HG03139 (cell line): ENCODE data around the gene BLCAP.
"Not testable (repeated sequence)": the region's sequence is repeated elsewhere in the genome, so short reads cannot be mapped to it uniquely, and the experiment has no call there.

Source experiments
- ATAC-seq: cut with Tn5 transposase; IDR thresholded peaks from one replicate; pipeline ENCODE4 v1.9.1; 2021; ENCODE audit not compliant: unreplicated experiment

BLCAP gene, protein sequence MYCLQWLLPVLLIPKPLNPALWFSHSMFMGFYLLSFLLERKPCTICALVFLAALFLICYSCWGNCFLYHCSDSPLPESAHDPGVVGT

DNA sequence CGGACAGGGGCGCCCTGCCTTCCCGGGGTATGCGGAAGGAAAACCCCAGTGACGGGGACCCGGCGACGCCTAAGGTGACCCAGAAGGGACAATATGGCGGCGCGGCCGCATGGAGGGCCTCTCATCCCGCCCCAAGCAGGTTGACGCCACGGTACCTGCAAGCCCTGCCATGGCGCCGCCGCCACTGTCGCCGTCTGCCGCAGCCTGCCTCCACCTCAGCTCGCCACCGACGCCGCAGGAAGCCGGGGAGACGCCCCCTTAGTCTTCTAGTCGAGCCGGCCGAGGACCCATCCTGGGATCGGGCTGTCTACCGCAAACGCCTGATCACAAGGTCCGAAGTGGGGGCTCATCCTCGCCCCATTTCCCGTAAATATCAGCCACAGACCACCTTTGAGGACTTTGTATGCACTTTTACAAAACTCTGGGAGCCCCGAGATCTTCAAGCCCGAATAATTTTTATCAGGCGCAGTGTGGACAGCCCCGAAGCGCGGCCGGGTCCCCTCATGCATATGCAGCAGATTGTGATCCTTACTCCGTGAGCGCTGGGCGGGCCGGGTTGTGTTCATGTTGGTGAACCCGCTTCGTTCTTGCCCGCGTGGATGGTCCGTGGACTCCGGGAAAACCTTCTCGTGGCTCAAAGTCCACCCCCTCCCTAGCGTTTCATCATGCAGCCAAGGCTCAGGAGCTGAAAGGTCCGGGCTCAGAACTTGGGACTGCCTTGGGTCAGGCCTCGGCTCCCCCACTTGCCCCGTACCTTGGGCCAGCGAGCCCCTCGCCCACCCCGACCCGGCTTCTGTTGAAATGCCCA, at the start of gene BLCAP:
Gene BLCAP (minus strand): TSS at position 239 of the 808 bp plus-strand sequence. CDS start 8,702 bp downstream, outside the sequence.
- peak; percentile 57 for ATAC-seq

DNA sequence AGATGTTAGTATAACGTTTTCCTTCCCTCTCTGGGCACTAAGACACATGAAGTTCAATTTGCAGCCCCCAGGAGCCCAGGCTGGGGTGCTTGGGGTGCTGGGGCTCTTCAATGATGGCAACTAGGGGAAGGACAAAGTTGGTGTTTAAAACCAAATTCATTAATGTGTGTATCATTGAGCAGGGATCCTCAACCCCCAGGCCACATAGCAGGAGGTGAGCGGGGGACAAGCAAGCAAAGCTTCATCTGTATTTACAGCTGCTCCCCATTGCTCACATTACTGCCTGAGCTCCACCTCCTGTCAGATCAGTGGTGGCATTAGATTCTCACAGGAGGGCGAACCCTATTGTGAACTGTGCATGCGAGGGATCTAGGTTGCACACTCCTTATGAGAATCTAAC, 49.8 kb upstream of the BLCAP start:
- not testable (repeated sequence) for ATAC-seq

DNA sequence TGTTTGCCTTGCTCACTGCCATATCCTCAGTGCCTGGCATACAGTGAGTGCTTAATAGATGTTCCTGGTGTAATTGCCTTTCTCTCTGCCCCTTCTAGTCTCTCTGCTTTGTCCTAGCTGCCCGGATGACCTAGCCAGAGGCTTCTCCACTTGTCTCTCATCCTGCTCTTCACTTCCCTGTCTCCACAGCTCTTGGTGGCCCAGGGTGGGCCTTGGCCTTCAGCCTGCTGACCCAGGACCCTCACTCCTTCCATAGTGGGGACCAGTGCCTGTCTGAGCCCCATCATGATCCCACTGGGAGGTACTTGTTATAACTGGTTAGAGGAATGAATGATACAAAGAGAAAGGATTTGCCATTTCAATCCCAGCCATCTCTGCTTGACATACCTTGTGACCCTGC, 49.2 kb upstream of the BLCAP start:
- ATAC-seq: no peak

DNA sequence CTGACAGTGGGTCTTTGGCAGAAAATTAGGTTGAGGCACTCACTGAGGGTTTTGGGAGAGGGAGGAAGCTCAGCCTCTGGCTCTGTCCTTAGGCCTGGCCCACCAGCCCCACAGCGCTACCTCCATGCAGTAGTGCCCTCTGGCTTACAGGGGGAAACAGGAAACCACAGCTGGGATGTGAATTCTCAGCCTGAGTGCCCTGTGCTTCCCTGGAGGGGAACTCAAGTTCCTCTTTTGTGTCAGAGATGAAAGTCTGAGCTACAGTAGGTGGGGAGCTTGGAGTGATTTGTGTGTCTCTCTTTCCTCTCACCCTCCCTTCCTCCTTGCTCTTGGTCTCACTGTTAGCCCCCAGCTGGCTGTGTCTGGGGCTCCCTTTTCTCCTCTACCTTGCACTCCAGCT, 48.2 kb upstream of the BLCAP start:
- ATAC-seq: no peak

DNA sequence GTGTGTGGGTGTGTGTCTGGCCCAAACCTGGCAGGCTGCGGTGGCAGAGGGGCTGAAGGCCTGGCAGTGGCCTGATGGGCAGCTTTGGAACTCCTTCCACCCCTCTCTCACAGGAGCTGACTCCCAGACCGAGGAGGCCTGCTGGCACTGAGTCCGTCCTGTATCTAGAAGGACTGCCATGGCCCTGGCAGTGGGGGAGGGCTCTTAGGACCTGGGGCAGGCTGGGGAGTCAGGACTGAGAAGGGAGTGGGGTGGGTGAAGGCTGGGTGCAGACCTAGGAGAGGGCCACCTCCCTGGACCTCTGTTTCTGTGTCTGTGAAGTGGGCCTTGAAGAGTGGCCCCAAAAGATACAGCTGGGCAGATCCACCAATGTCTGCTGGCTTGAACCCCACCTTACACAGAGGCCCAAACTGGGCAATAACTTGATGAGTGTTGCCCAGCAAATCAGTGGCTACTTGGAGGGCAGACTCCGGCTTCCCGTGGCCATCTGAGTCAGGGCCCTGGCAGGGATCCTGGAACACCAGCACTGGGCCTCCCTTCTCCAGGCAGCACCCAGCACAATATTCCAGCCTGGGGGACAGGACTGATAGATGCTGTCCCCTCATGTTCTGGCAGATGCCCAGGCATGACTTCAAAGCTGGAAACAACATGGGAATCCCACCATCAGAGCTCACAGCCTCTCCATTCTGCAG, 46.7 kb upstream of the BLCAP start:
- no peak for ATAC-seq

DNA sequence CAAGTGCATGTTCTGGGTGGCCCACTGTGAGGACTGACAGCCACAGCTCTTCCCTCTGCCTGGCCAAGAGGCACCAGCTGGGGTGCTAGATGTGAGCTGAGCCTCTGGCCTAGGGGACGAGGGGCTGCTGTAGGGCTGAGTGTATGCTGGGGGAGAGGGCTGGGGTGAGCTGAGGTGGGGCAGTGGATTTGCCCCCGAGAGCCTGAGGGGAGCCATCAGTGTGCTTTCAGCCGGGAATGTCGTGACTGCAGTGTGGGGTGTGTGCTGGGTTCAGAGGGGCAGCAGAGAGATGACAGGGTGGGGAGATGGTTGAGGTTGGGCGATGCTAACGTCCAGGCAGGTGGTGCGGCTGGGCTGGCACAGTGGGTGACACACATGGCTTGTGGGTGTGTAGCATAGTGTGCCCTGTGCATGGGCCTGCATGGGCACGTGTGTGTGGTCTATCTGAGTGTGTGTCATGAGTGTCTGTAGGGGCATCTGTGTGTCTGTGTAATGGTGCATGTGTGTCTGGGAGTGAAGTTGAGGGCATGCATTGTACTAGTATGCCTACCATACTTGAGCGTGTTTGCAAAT, 46.0 kb upstream of the BLCAP start:
- no peak for ATAC-seq

DNA sequence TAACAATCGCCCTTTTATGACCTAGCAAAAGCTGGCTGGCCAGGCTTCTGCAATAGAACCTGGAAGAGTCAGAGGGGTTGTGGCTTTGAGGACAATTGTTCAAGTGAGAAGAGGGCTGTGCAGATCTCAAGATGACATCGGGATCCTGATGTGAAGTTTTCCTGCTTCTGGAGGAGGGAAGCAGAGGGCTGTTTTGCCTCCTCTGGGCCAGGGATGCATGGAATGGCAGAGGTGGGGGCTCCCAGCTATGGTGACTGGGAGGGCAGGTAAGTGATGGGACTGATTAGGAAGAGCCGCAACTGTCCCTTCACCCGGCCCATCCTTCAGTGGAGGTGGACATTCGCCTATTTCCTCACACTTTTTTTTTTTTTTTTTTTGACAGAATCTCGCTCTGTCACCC, 43.4 kb upstream of the BLCAP start:
- no peak for ATAC-seq

DNA sequence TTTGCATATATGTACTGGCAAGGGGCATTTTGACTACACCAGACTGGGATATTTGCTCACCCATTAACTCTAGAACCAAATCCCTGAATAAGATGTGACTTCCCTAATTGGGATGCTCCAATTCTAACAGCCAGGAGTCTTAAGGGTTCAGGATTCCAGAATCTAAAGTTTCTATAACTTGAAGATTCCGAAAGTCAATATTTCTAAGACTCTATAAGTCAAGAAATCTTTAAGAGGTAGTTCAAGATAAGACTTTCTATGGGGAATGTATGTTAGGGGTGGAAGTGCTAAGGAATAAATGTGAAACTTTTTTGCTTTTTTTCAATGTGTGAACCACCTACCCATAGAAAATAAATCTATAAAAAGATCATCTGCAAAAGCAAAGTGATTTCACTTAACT, 42.7 kb upstream of the BLCAP start:
- no peak for ATAC-seq

DNA sequence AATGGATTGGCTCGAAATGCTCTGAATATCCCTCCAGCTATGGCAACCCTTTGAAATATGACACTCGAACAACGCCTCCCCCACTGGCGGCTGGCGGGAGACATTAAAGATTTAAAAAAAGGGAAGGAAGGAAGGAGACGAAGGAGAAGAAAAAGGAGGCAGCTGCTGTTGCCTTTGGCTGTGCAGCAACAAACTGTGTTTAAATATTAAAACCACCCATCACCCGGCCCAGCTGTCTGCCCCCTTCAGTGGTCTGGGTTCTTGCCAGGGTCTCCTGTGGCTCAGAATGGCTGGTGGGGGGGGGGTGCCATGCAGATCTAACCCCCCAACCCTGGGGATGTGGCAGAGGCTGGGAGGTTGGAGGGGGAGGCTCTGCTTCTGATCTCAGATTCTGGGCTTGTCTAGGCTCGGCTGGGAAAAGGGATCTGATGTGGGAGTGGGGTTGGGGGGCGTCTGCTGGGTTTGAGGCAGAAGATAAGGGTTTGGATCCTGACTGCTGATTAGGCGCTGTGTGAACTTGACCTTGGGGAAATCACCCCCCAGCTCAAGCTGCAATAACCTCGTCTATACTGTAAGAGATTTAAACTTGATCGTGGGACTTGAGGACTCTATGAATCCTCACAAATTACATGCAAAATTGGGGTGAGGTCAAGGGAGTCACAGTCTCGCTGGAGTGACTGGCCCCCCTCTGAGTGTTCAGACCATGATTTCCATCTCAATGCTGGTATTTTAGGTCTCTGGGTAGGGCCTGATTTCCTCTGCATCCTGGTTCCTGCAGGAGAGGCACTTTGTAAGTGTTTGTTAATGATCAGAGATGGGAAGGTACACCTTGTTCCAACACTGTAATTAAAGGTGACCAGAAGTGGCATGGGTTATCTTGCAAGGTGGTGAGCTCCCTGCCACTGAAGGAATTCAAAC, 40.3 kb upstream of the BLCAP start:
- no peak for ATAC-seq

DNA sequence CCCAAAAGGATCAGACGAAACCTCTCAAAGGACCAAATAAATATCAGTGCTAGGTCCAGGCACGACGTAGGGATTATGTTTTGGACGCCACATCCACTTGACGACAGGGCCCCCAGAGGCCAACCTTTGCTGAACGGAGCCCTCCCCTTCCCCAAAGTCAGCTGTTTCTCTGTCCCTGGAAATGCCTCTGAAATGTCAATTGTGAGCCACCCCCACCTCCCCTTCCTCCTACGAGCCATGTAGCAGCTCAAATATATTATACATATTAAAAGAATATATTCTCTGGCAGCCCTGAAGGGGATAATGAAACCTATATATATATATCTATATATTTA, 39.6 kb upstream of the BLCAP start:
- no peak for ATAC-seq

DNA sequence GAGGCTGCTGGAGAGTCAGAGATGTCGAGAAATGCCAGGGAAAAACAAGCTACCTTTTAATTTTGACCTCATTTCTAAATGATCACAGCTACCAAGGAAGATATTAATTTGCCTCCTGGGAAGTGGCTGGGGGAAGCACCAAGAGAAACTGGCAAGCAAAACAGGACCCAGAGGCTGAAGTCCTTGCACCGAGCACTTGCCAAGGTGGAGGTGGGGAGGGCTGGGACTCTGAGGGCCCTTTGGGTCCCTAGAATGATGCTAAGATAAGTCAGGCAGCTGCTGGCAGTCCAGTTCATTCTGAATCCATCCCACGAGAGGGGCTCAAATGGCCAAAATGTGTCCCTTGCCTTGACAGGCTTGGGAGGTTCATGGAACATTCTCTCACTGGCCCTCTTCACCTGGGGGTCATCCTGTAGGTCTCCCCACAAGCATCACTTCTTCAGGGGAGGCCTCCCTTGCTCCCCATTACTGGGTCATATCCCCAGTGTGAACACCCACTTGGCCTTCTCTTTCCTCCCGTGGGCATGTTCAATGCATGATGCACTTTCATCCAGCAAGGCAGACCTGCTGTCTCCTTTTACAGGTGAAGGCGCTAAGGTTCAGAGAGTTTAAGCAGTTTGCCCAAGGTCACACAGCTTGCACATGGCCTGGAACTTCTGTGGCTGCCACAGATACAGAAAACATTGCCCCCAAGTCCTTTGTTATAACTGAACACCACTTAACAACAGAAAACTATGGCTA, 39.1 kb upstream of the BLCAP start:
- ATAC-seq: no peak

DNA sequence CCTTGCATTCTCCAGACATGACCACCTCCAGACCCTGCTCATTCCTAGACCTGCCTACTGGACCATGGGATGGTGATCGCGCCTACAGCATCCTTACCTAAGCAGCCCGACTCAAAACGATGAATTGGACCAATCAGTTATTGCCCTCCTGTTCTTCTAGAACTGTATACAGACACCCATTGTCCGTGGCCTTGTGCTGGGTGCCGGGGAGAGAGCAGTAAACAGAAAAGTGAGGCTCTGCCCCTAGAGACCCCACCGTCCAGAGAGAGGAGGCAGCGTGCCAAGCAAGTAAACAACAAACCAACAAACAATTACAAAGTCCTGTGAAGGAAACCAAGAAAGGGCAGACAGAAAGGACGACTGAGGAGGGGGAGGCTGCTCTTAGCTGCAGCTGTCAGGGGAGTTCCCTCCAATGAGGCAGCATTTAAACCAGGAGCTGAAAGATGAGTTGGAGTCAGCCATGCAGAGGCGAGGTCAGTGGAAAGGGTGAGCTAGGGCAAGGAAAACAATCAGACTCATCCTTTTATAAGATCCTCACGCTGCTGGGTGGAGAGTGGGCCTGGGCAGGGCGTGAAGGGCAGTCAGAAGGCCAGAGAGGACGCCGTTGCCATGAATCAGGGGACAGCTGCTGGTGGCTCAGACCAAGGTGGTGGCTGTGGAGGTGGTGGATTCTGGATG, 37.6 kb upstream of the BLCAP start:
- ATAC-seq: no peak

DNA sequence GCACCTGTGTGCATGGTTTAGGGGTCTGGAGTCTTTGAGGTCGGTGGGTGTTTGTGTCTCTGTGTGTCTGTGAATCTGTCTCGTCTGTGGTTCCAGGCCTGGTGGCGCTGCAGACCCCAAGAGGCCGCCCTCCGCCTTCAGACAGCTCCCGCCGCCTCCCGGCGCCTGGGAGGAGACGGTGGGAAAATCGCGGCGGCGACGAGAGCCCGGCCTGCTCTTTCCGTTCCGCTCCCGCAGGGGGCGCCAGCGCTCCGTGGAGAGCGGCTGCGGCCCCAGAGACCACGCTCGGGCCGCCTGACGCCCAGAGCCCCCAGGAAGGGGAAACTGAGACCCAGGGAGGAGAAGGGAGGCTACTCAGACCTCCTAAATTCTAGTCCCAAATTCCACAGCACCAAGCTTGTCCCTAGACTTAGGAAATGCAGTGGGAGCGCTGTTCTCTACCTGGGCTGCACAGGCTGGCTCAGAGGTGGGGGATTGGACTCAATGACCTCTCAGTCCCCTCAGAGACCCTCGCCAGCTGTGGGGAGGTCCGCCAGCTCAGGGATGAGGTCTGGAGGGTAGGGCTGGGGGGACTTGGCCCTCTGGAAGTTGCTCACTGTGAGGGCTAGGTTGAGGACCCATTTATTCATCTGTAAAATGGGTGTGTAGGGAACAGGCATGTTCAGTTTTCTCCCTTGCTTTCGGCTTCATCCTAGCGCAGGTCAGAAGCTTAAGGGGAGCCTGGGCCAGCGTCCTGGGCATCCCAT, 36.9 kb upstream of the BLCAP start:
- ATAC-seq: no peak

DNA sequence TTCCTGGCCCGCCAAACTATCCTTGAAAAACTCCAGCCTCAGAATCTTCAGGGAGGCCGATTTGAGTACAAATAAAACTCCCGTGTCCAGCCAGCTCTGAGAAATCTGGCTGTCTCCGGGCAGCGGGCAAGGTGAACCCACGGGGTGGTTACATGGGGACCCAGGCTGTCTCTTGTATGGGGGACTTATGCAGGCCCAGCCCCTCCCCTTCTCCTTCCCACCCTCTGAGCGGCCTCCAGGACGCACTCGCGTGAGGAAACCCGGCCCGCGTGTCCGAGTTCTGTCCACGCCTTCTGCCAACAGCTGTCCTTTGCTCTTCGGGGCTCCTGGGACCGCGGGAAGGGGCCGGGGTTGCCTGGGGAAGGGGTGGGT, 36.3 kb upstream of the BLCAP start:
- no peak for ATAC-seq

DNA sequence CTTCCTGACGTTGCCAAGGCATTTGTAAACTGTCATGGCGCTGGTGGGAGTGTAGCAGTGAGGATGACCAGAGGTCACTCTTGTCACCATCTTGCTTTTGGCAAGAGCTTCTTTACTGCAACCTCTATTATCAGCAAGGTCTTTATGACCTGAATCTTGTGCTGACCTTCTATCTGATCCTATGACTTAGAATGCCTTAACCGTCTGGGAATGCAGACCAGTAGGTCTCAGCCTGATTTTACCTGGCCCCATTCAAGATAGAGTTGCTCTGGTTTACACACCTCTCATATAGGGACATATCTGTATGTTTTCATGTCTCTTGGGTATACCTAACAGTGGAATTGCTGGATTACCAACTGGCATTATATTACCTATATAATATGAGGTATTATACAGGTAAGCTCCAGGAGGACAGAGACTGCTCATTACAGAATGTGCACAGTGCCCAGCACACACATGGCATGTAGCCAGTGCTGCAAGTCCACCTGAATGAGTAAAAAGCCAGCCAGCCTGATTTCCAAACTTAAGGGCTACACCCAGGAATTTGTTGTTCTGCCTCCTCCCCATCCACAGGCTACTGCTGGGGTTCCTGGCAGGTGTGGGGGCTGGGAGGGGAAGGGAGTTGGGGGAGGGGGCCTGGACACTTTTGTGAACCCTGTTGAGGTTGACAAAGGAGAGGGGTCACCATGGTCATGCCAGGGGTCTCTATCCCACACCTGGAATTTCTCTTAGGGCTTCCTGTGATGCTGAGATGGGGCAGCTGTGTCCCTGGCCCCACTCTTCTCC, 35.2 kb upstream of the BLCAP start:
- ATAC-seq: no peak

DNA sequence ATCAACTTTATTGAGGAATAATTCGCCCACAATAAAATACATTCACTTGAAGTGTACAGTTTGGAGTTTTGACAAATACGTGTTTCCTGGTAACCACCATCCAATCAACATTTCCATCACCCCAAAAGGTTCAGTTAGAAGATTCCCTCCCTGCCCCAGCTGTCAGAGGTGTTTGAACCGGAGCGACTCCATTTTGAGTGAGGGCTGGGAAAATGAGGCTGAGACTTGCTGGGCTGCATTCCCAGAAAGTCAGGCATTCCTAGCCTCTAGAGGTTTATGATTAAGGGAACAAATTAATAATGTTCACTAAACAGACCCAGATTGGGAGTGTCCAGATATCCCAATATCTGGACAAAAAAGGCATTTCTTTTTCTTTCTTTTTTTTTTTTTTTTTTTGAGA, 33.0 kb upstream of the BLCAP start:
- ATAC-seq: no peak

DNA sequence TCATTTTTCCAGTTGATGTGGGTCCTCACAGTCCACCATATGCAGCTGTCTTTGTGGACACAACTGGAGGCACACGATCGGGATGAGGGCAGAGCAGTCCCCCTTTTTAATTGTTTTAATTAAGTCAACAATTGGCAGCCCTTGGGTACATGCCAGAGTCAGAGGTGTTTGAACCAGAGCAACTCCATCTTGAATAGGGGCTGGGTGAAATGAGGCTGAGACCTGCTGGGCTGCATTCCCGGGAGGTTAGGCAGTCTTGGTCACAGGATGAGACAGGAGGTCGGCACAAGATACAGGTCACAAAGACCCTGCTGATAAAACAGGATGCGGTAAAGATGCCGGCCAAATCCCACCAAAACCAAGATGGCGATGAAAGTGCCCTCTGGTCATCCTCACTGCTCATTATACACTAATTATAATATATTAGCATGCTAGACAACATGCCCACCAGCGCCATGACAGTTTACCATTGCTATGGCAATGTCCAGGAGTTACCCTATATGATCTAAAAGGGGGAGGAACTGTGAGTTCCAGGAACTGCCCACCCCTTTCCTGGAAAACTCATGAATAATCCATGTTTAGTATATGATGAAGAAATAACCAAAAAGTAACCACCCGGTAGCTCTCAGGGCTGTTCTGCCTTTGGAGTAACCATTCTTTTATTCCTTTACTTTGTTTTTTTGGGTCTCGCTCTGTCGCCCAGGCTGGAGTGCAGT, 31.8 kb upstream of the BLCAP start:
- ATAC-seq: no peak

DNA sequence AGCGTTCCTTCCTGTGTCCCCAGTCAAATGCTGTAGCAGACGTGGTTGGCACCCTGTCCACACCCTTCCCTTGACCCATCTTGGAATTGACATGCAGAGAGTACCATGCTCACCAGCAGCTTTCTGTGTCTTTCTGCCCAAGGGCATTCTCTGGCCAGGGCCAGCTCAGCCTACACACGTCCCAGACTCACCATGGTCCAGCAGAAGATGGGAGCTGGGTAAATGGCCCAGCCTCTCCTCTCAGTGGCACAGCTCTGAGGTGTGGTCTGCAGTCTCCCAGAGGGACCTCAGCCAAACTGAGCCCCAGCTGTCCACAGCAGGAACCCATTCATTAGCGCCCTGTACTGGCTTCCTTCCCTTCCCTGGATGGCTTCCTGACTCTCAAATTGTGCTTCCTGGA, 31.1 kb upstream of the BLCAP start:
- ATAC-seq: no peak
